ENCODE data around the gene SERPINB7. TPM values are rescaled to one million over a fixed set of nuclear protein-coding genes. Genes with fewer than 3 reads are reported as not detected.

SERPINB7 gene
- total and polyA plus RNA-seq, 2 experiments from 2014 or later = 0.10 to 0.77 TPM

DNA sequence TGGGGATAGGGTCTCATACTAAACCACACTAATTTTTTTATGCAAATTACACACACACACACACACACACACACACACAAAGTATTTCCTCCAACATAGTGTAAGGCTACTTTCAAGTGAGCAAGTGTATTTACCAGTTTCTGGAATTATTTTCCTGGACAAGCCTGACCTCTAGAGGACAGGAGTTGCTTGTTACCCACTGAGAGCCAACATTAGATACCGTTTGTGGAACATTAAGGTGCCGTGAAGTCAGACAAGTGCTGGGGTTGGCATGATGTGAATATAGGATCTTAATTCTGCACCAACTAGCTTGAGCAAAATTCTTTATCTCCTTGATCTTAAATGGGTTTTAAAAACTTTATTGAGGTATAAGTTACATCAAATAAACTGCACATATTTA is 72.9 kb downstream of the SERPINB7 start:
- no peaks in the 10 kb centered on the region for H3K36me3 ChIP-seq (replicated peaks; ENCODE audit: insufficient read depth, low read depth)
- peak; percentile 65 for DNase-seq (ENCODE audit: low spot score)
- no peaks in the 10 kb centered on the region for H3K27me3 ChIP-seq
- H3K4me3 ChIP-seq = no peak overlapping the region
- H3K27ac ChIP-seq = no peak overlapping the region
- H3K9me3 ChIP-seq (ENCODE audit: low read depth) = no peaks in the 10 kb centered on the region
- no peaks in the 10 kb centered on the region for H4K20me1 ChIP-seq (ENCODE audit: insufficient read depth, poor library complexity, severe bottlenecking)
- H3K9me2 ChIP-seq (replicated peaks; ENCODE audit: insufficient read depth) = no peaks in the 10 kb centered on the region
- TF ChIP-seq, protein P1, sequence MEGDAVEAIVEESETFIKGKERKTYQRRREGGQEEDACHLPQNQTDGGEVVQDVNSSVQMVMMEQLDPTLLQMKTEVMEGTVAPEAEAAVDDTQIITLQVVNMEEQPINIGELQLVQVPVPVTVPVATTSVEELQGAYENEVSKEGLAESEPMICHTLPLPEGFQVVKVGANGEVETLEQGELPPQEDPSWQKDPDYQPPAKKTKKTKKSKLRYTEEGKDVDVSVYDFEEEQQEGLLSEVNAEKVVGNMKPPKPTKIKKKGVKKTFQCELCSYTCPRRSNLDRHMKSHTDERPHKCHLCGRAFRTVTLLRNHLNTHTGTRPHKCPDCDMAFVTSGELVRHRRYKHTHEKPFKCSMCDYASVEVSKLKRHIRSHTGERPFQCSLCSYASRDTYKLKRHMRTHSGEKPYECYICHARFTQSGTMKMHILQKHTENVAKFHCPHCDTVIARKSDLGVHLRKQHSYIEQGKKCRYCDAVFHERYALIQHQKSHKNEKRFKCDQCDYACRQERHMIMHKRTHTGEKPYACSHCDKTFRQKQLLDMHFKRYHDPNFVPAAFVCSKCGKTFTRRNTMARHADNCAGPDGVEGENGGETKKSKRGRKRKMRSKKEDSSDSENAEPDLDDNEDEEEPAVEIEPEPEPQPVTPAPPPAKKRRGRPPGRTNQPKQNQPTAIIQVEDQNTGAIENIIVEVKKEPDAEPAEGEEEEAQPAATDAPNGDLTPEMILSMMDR (IDR thresholded peaks at IDR 0.05; ENCODE audit: poor library complexity) = peak; percentile 77
- TF ChIP-seq EZH2phosphoT487 (IDR thresholded peaks at IDR 0.05; ENCODE audit: low read depth, severe bottlenecking, unreplicated experiment) = no peak
- no peaks in the 10 kb centered on the region for H3K79me2 ChIP-seq
- no peaks in the 10 kb centered on the region for H3K4me1 ChIP-seq (ENCODE audit: insufficient read depth)
- H3K4me2 ChIP-seq = no peak overlapping the region
- WGBS (ENCODE audit: low lambda C conversion rate, missing lambda C conversion rate) = 0% methylated on average over 2 of the region's 2 CpGs
- no peak overlapping the region for H2AFZ ChIP-seq

DNA sequence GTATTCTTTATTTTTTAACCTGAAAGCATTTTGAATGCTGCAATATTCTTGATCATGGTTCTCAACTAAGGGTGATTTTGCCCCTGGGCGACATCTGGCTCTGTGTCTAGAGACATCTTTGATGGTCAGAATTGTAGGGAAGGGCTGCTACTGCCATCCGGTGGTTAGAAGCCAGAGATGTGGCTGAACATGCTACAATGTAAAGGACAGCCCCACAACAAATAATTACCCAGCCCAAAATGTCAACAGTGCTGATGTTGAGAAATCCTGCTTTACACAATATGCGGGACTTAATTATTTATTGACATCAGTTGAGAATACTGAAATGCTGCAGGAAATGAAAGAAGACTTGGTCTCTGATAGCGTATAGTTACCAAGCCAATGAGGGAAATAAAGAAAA is 74.8 kb downstream of the SERPINB7 start:
- Histone ChIP-seq H3K27me3 (no peaks in the 10 kb centered on the region), H3K4me1 (ENCODE audit: insufficient read depth) (no peaks in the 10 kb centered on the region), H3K9me2 (replicated peaks; ENCODE audit: insufficient read depth) (no peaks in the 10 kb centered on the region), H4K20me1 (ENCODE audit: insufficient read depth, poor library complexity, severe bottlenecking) (no peaks in the 10 kb centered on the region), H3K4me3 (no peak overlapping the region), H2AFZ (no peak overlapping the region), H3K4me2 (no peak overlapping the region), H3K79me2 (no peaks in the 10 kb centered on the region), H3K36me3 (replicated peaks; ENCODE audit: insufficient read depth, low read depth) (no peaks in the 10 kb centered on the region), H3K9me3 (ENCODE audit: low read depth) (no peaks in the 10 kb centered on the region), H3K27ac (no peak overlapping the region)
- DNase-seq (ENCODE audit: low spot score) = peak; percentile 50
- WGBS (ENCODE audit: low lambda C conversion rate, missing lambda C conversion rate) = 35% methylated on average over 4 of the region's 4 CpGs
- no peak for TF ChIP-seq EZH2 (IDR thresholded peaks at IDR 0.05; ENCODE audit: borderline replicate concordance)
- TF ChIP-seq, protein P1 (IDR thresholded peaks at IDR 0.05; ENCODE audit: poor library complexity) = peak; percentile 52
- no peak for TF ChIP-seq EZH2phosphoT487 (IDR thresholded peaks at IDR 0.05; ENCODE audit: low read depth, severe bottlenecking, unreplicated experiment)

DNA sequence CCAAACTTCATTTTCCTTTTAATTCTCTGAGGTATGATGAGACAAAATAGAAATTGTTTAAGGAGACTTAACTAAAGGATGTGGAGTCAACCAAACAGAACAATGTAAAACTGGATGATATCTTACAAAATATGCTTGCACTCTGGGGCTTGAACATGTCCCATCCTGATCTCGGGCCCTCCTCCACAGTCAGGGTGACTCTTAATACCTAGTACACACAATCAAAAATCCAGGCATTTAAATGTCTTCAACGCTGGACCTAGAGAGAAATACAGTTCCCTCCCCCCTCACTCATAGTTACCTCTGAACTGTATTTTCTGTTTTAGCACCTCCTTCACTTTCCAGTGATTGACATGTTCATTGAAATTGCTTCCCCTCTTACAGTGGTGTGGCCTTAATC is 75.4 kb downstream of the SERPINB7 start:
- Histone ChIP-seq H3K27me3 (no peaks in the 10 kb centered on the region), H4K20me1 (ENCODE audit: insufficient read depth, poor library complexity, severe bottlenecking) (no peaks in the 10 kb centered on the region), H3K4me1 (ENCODE audit: insufficient read depth) (no peaks in the 10 kb centered on the region), H3K9me3 (ENCODE audit: low read depth) (no peaks in the 10 kb centered on the region), H3K9me2 (replicated peaks; ENCODE audit: insufficient read depth) (no peaks in the 10 kb centered on the region), H3K4me2 (no peak overlapping the region), H3K4me3 (no peak overlapping the region), H3K79me2 (no peaks in the 10 kb centered on the region), H3K36me3 (replicated peaks; ENCODE audit: insufficient read depth, low read depth) (no peaks in the 10 kb centered on the region), H3K27ac (no peak overlapping the region), H2AFZ (no peak overlapping the region)
- 81% methylated on average over 2 of the region's 2 CpGs for WGBS (ENCODE audit: low lambda C conversion rate, missing lambda C conversion rate)
- TF ChIP-seq EZH2phosphoT487 (IDR thresholded peaks at IDR 0.05; ENCODE audit: low read depth, severe bottlenecking, unreplicated experiment) = no peak
- DNase-seq (ENCODE audit: low spot score) = no peak

Other genes starting within 250 kb of the SERPINB7 start
- gene SERPINB12, start 233.0 kb upstream of the SERPINB7 start, total RNA-seq = not detected in 2 replicates
- gene SERPINB12, start 233.0 kb upstream of the SERPINB7 start, polyA plus RNA-seq = not detected in 2 replicates
- gene SERPINB13, start 188.1 kb upstream of the SERPINB7 start, total RNA-seq = not detected in 2 replicates
- gene SERPINB13, start 188.1 kb upstream of the SERPINB7 start, polyA plus RNA-seq = 0.28 TPM in 1 of 2 replicates, not detected in the other
- not detected in 2 replicates for gene SERPINB4, start 131.2 kb upstream of the SERPINB7 start, total RNA-seq
- not detected in 2 replicates for gene SERPINB4, start 131.2 kb upstream of the SERPINB7 start, polyA plus RNA-seq
- 0.17 TPM in 1 of 2 replicates, not detected in the other for gene SERPINB3, start 113.5 kb upstream of the SERPINB7 start, total RNA-seq
- gene SERPINB3, start 113.5 kb upstream of the SERPINB7 start, polyA plus RNA-seq = not detected in 2 replicates
- not detected in 2 replicates for gene SERPINB11, start 72.5 kb upstream of the SERPINB7 start, total RNA-seq
- not detected in 2 replicates for gene SERPINB11, start 72.5 kb upstream of the SERPINB7 start, polyA plus RNA-seq
- 1.6 and 1.9 TPM in 2 replicates for gene SERPINB2, start 112.3 kb downstream of the SERPINB7 start, total RNA-seq
- 0.86 and 1.2 TPM in 2 replicates for gene SERPINB2, start 112.3 kb downstream of the SERPINB7 start, polyA plus RNA-seq
- gene SERPINB10, start 132.5 kb downstream of the SERPINB7 start, total RNA-seq = 0.93 TPM in 1 of 2 replicates, not detected in the other
- not detected in 2 replicates for gene SERPINB10, start 132.5 kb downstream of the SERPINB7 start, polyA plus RNA-seq
- 0.10 TPM in 1 of 2 replicates, not detected in the other for gene HMSD, start 173.9 kb downstream of the SERPINB7 start, total RNA-seq
- 0.51 TPM in 1 of 2 replicates, not detected in the other for gene HMSD, start 173.9 kb downstream of the SERPINB7 start, polyA plus RNA-seq
- gene SERPINB8, start 194.7 kb downstream of the SERPINB7 start, total RNA-seq = 9.3 and 10.9 TPM in 2 replicates
- gene SERPINB8, start 194.7 kb downstream of the SERPINB7 start, polyA plus RNA-seq = 14.7 and 16.7 TPM in 2 replicates